Measurements from ENCODE around the gene NEDD4L.

The NEDD4L gene

DNA sequence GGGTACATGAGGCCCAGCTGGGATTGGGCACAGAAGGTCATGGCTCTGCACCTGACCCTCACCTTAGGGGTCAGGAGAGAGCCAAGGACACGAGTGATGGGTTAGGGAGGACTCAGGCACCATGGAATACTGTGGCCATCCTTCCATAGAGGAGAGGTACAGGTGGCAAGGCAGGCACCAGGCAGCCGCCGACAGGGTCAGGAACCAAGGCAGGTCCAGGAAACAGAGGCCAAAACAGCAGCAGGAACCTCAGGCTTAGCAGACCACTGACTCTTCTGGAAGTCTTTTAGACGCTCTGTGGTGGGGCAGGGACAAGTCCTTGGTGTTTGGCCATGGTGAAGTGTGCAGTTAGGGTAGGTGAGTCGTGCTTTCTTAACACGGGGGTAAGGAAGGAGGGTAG is 128.0 kb downstream of the NEDD4L start (continued):
- TF ChIP-seq, protein P1, sequence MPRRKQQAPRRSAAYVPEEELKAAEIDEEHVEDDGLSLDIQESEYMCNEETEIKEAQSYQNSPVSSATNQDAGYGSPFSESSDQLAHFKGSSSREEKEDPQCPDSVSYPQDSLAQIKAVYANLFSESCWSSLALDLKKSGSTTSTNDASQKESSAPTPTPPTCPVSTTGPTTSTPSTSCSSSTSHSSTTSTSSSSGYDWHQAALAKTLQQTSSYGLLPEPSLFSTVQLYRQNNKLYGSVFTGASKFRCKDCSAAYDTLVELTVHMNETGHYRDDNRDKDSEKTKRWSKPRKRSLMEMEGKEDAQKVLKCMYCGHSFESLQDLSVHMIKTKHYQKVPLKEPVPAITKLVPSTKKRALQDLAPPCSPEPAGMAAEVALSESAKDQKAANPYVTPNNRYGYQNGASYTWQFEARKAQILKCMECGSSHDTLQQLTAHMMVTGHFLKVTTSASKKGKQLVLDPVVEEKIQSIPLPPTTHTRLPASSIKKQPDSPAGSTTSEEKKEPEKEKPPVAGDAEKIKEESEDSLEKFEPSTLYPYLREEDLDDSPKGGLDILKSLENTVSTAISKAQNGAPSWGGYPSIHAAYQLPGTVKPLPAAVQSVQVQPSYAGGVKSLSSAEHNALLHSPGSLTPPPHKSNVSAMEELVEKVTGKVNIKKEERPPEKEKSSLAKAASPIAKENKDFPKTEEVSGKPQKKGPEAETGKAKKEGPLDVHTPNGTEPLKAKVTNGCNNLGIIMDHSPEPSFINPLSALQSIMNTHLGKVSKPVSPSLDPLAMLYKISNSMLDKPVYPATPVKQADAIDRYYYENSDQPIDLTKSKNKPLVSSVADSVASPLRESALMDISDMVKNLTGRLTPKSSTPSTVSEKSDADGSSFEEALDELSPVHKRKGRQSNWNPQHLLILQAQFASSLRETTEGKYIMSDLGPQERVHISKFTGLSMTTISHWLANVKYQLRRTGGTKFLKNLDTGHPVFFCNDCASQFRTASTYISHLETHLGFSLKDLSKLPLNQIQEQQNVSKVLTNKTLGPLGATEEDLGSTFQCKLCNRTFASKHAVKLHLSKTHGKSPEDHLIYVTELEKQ (tag by site-specific recombination; IDR thresholded peaks at IDR 0.05; ENCODE audit: borderline replicate concordance), result no peak
- no peak for TF ChIP-seq ZNF112 (tag by site-specific recombination; IDR thresholded peaks at IDR 0.05)
- no peak for TF ChIP-seq ZNF37A (tag by site-specific recombination; IDR thresholded peaks at IDR 0.05)

DNA sequence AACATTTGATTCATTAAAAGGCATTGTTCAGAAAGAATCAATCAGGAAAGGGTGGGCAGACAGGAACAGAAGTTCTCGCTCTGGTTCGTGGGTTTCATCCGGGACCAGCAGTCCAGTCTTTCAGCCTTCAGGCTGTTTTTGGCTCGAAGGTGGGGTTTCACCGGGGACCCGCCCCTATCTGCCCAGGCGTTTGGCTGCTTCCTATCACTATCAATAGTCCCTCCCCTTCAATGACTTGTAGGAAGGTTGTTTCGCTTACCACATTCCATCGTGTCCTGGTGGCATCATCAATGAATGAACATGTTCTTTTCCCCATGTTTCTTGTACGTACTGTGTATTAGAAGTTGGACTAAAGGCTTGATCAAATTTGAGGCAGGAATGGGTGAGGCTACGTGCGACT is 130.3 kb downstream of the NEDD4L start:
- Histone ChIP-seq H3K36me3 (ENCODE audit: control insufficient read depth in 2 of 2, insufficient read depth in 1 of 2, low read length in 2 of 2) (no peaks in the 10 kb centered on the region; a peak in 1 of 3 replicates), H3K27ac (ENCODE audit: extremely low read depth, low read depth, low read length) (no peak overlapping the region), H3K9me3 (ENCODE audit: control insufficient read depth, insufficient read depth, low read depth, low read length) (no peaks in the 10 kb centered on the region), H3K4me3 (ENCODE audit: low read depth, low read length) (no peak overlapping the region), H3K4me1 (ENCODE audit: control insufficient read depth, insufficient read depth, low read length) (peaks cover 5% of the 10 kb centered on the region; the same call in 1 of the 2 replicates)
- ChIA-PET CTCF (interaction anchor here (1.0 to 1.9 kb wide), 3 partner anchors 38 to 131 kb away, joined by 3 to 7 read pairs (median 4); partner anchors contain the start of gene NEDD4L), POLR2A (no interaction called here)
- TF ChIP-seq, protein P2, sequence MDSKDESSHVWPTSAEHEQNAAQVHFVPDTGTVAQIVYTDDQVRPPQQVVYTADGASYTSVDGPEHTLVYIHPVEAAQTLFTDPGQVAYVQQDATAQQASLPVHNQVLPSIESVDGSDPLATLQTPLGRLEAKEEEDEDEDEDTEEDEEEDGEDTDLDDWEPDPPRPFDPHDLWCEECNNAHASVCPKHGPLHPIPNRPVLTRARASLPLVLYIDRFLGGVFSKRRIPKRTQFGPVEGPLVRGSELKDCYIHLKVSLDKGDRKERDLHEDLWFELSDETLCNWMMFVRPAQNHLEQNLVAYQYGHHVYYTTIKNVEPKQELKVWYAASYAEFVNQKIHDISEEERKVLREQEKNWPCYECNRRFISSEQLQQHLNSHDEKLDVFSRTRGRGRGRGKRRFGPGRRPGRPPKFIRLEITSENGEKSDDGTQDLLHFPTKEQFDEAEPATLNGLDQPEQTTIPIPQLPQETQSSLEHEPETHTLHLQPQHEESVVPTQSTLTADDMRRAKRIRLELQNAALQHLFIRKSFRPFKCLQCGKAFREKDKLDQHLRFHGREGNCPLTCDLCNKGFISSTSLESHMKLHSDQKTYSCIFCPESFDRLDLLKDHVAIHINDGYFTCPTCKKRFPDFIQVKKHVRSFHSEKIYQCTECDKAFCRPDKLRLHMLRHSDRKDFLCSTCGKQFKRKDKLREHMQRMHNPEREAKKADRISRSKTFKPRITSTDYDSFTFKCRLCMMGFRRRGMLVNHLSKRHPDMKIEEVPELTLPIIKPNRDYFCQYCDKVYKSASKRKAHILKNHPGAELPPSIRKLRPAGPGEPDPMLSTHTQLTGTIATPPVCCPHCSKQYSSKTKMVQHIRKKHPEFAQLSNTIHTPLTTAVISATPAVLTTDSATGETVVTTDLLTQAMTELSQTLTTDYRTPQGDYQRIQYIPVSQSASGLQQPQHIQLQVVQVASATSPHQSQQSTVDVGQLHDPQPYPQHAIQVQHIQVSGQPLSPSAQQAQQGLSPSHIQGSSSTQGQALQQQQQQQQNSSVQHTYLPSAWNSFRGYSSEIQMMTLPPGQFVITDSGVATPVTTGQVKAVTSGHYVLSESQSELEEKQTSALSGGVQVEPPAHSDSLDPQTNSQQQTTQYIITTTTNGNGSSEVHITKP (tag by site-specific recombination; IDR thresholded peaks at IDR 0.05), result no peak
- no peak for TF ChIP-seq ZNF600 (tag by site-specific recombination; IDR thresholded peaks at IDR 0.05)
- no peak for TF ChIP-seq ZNF792 (tag by site-specific recombination; IDR thresholded peaks at IDR 0.05)
- TF ChIP-seq BCL11B (tag by site-specific recombination; IDR thresholded peaks at IDR 0.05; ENCODE audit: low read depth), result no peak
- TF ChIP-seq, protein P3, sequence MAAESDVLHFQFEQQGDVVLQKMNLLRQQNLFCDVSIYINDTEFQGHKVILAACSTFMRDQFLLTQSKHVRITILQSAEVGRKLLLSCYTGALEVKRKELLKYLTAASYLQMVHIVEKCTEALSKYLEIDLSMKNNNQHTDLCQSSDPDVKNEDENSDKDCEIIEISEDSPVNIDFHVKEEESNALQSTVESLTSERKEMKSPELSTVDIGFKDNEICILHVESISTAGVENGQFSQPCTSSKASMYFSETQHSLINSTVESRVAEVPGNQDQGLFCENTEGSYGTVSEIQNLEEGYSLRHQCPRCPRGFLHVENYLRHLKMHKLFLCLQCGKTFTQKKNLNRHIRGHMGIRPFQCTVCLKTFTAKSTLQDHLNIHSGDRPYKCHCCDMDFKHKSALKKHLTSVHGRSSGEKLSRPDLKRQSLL (tag by site-specific recombination; IDR thresholded peaks at IDR 0.05), result no peak
- no peak for TF ChIP-seq ZNF654 (tag by site-specific recombination; IDR thresholded peaks at IDR 0.05; ENCODE audit: low read depth)
- TF ChIP-seq, protein P4, sequence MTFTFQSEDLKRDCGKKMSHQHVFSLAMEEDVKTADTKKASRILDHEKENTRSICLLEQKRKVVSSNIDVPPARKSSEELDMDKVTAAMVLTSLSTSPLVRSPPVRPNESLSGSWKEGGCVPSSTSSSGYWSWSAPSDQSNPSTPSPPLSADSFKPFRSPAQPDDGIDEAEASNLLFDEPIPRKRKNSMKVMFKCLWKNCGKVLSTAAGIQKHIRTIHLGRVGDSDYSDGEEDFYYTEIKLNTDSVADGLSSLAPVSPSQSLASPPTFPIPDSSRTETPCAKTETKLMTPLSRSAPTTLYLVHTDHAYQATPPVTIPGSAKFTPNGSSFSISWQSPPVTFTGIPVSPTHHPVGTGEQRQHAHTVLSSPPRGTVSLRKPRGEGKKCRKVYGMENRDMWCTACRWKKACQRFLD (tag by site-specific recombination; IDR thresholded peaks at IDR 0.05), result no peak
- TF ChIP-seq KLF8 (tag by site-specific recombination; IDR thresholded peaks at IDR 0.05), result no peak
- no peak for TF ChIP-seq TRIM28 (IDR thresholded peaks at IDR 0.05; ENCODE audit: borderline replicate concordance, low read length)
- TF ChIP-seq, protein P1 (tag by site-specific recombination; IDR thresholded peaks at IDR 0.05; ENCODE audit: borderline replicate concordance), result no peak
- no peak for TF ChIP-seq ZNF341 (tag by site-specific recombination; IDR thresholded peaks at IDR 0.05; ENCODE audit: low read depth)
- no peak for TF ChIP-seq ZBTB8A (tag by site-specific recombination; IDR thresholded peaks at IDR 0.05)
- TF ChIP-seq ZNF354C (tag by site-specific recombination; IDR thresholded peaks at IDR 0.05; ENCODE audit: borderline replicate concordance, low read depth), result no peak
- no peak for TF ChIP-seq REPIN1 (tag by site-specific recombination; IDR thresholded peaks at IDR 0.05; ENCODE audit: low read depth)
- TF ChIP-seq, protein P5, sequence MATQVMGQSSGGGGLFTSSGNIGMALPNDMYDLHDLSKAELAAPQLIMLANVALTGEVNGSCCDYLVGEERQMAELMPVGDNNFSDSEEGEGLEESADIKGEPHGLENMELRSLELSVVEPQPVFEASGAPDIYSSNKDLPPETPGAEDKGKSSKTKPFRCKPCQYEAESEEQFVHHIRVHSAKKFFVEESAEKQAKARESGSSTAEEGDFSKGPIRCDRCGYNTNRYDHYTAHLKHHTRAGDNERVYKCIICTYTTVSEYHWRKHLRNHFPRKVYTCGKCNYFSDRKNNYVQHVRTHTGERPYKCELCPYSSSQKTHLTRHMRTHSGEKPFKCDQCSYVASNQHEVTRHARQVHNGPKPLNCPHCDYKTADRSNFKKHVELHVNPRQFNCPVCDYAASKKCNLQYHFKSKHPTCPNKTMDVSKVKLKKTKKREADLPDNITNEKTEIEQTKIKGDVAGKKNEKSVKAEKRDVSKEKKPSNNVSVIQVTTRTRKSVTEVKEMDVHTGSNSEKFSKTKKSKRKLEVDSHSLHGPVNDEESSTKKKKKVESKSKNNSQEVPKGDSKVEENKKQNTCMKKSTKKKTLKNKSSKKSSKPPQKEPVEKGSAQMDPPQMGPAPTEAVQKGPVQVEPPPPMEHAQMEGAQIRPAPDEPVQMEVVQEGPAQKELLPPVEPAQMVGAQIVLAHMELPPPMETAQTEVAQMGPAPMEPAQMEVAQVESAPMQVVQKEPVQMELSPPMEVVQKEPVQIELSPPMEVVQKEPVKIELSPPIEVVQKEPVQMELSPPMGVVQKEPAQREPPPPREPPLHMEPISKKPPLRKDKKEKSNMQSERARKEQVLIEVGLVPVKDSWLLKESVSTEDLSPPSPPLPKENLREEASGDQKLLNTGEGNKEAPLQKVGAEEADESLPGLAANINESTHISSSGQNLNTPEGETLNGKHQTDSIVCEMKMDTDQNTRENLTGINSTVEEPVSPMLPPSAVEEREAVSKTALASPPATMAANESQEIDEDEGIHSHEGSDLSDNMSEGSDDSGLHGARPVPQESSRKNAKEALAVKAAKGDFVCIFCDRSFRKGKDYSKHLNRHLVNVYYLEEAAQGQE (tag by site-specific recombination; IDR thresholded peaks at IDR 0.05), result no peak
- no peak for TF ChIP-seq GLIS2 (tag by site-specific recombination; IDR thresholded peaks at IDR 0.05)
